Calu3 (cell line): ENCODE data around the gene CDKN2B-AS1. TPM values are rescaled to one million over a fixed set of nuclear protein-coding genes. Genes with fewer than 3 reads are reported as not detected.

Experiments
- BruUV-seq: library from RNA; stranded (reverse); fragments of 400-500 nt; replicated peaks from 2 replicates; lab custom pipeline; 2021; lab: Mats Ljungman, UMichigan
- CTCF ChIA-PET: fragments of 300-600 bp; sonication (Branson Sonifier 250); formaldehyde crosslinking; loops from one replicate; lab custom pipeline; 2022; ENCODE audit warnings: antibody characterized with exemption; lab: Charles Lee
- DNase-seq: peaks from one replicate; pipeline ENCODE4 v3.0.0; 2022
- H3K27ac Mint-ChIP-seq: one replicate; pipeline ENCODE4 v1.8.0; 2022; ENCODE audit warnings: mixed read lengths; ENCODE audit not compliant: unreplicated experiment
- H3K27me3 Mint-ChIP-seq: one replicate; pipeline ENCODE4 v1.8.0; 2022; ENCODE audit warnings: mixed read lengths; ENCODE audit not compliant: unreplicated experiment
- H3K36me3 Mint-ChIP-seq: one replicate; pipeline ENCODE4 v1.8.0; 2022; ENCODE audit warnings: mild to moderate bottlenecking, moderate library complexity, mixed read lengths; ENCODE audit not compliant: insufficient read depth, unreplicated experiment
- H3K4me1 Mint-ChIP-seq: one replicate; pipeline ENCODE4 v1.8.0; 2022; ENCODE audit warnings: mild to moderate bottlenecking, low read depth, mixed read lengths; ENCODE audit not compliant: unreplicated experiment
- H3K4me3 Mint-ChIP-seq: one replicate; pipeline ENCODE4 v1.8.0; 2022; ENCODE audit warnings: mild to moderate bottlenecking, low read depth, moderate library complexity, mixed read lengths; ENCODE audit not compliant: unreplicated experiment
- H3K9me3 Mint-ChIP-seq: one replicate; pipeline ENCODE4 v1.8.0; 2022; ENCODE audit warnings: low read depth, mixed read lengths; ENCODE audit not compliant: unreplicated experiment
- CTCF ChIP-seq: fragments of 200-600 bp; IDR thresholded peaks from one replicate; pipeline ENCODE4 v1.8.0; 2022; ENCODE audit warnings: antibody characterized with exemption; ENCODE audit not compliant: unreplicated experiment
- intact Hi-C: fragments of 100-400 bp; cut with micrococcal nuclease; formaldehyde crosslinking; loops from one replicate; pipeline ENCODE4 v1.10.0; 2022; ENCODE audit not compliant: unreplicated experiment
- total RNA-seq: library from RNA; stranded (reverse); gene quantifications from 2 replicates; pipeline ENCODE4 v1.2.3, GENCODE V29; 2022

Gene CDKN2B-AS1
- total RNA-seq, 1 experiment from 2014 or later, result 8.9 TPM

- no peaks in the 10 kb centered on the region for H3K4me1 Mint-ChIP-seq
- no peak for DNase-seq
- no peak overlapping the region for H3K27ac Mint-ChIP-seq
- H3K9me3 Mint-ChIP-seq, result no peaks in the 10 kb centered on the region
- no peak for TF ChIP-seq CTCF
- intact Hi-C loops, result no loop called here
- no peaks in the 10 kb centered on the region for H3K36me3 Mint-ChIP-seq
- CTCF ChIA-PET, result no interaction called here
- no TSS peak for BruUV-seq
- H3K4me3 Mint-ChIP-seq, result no peak overlapping the region
- no peaks in the 10 kb centered on the region for H3K27me3 Mint-ChIP-seq
Observed at GRCh38 chr9:22073349-22073748, 78.8 kb downstream of the CDKN2B-AS1 start.

- TF ChIP-seq CTCF, result no peak
- H3K27me3 Mint-ChIP-seq, result no peaks in the 10 kb centered on the region
- intact Hi-C loops, result no loop called here
- no TSS peak for BruUV-seq
- H3K4me1 Mint-ChIP-seq, result peaks cover 18% of the 10 kb centered on the region
- no peak overlapping the region for H3K27ac Mint-ChIP-seq
- peaks cover under 1% of the 10 kb centered on the region for H3K9me3 Mint-ChIP-seq
- no peak overlapping the region for H3K4me3 Mint-ChIP-seq
- peaks cover 5% of the 10 kb centered on the region for H3K36me3 Mint-ChIP-seq
- CTCF ChIA-PET, result no interaction called here
- DNase-seq, result no peak
Observed at GRCh38 chr9:22078081-22078480, 83.5 kb downstream of the CDKN2B-AS1 start.

- Mint-ChIP-seq H3K27me3 (no peaks in the 10 kb centered on the region), H3K36me3 (peaks cover 5% of the 10 kb centered on the region), H3K4me3 (no peak overlapping the region), H3K9me3 (peaks cover 2% of the 10 kb centered on the region), H3K4me1 (peaks cover 35% of the 10 kb centered on the region), H3K27ac (no peak overlapping the region)
- DNase-seq, result peak; percentile 11
- TF ChIP-seq CTCF, result no peak
- intact Hi-C loops, result loop anchor here (10.0 kb wide), 1 partner anchor 65 kb away; no protein-coding TSS in a partner anchor
- CTCF ChIA-PET, result interaction anchor here (1.0 to 1.2 kb wide), 4 partner anchors 9 to 164 kb away, joined by 3 to 4 read pairs (median 4); no protein-coding TSS in a partner anchor
- BruUV-seq, result no TSS peak
Observed at GRCh38 chr9:22079873-22080341, 85.3 kb downstream of the CDKN2B-AS1 start.

GRCh38 chr9:22084336-22085035 is 89.9 kb downstream of the CDKN2B-AS1 start:
- H3K4me3 Mint-ChIP-seq, result no peak overlapping the region
- CTCF ChIA-PET, result interaction anchor here (1.0 to 1.4 kb wide), 2 partner anchors 16 to 160 kb away, joined by 4 read pairs; no protein-coding TSS in a partner anchor
- H3K4me1 Mint-ChIP-seq, result peaks cover 33% of the 10 kb centered on the region
- intact Hi-C loops, result loop anchor here (5.0 to 10.0 kb wide), 2 partner anchors 32 to 60 kb away; no protein-coding TSS in a partner anchor
- peak overlapping the region; percentile 77 for H3K27ac Mint-ChIP-seq
- H3K36me3 Mint-ChIP-seq, result peaks cover 5% of the 10 kb centered on the region
- DNase-seq, result peak; percentile 24
- H3K27me3 Mint-ChIP-seq, result no peaks in the 10 kb centered on the region
- H3K9me3 Mint-ChIP-seq, result peaks cover 2% of the 10 kb centered on the region
- TF ChIP-seq CTCF, result no peak
- BruUV-seq, result no TSS peak
